ENCODE data around the gene ZC3H4.

ZC3H4 gene

GRCh38 chr19:47020992-47021496 is 92.5 kb downstream of the ZC3H4 start:
- Histone ChIP-seq H4K20me1 (ENCODE audit: insufficient read depth, low read length, poor library complexity, severe bottlenecking) (no peaks in the 10 kb centered on the region), H2AFZ (ENCODE audit: low read length) (no peak overlapping the region), H3K9ac (ENCODE audit: low read depth, low read length, poor library complexity, severe bottlenecking) (no peak overlapping the region), H3F3A (ENCODE audit: low read depth) (no peaks in the 10 kb centered on the region), H3K4me1 (ENCODE audit: insufficient read depth, low read length, poor library complexity, severe bottlenecking) (no peaks in the 10 kb centered on the region), H3K9me2 (replicated peaks; ENCODE audit: low read depth, low read length) (no peaks in the 10 kb centered on the region), H3K4me3 (ENCODE audit: low read length, poor library complexity, severe bottlenecking) (no peak overlapping the region), H3K4me2 (ENCODE audit: low read depth, low read length, poor library complexity, severe bottlenecking) (no peak overlapping the region), H3K36me3 (ENCODE audit: insufficient read depth, low read length) (no peaks in the 10 kb centered on the region), H3K9me3 (ENCODE audit: insufficient read depth, low read depth, low read length) (no peaks in the 10 kb centered on the region), H3K79me2 (ENCODE audit: insufficient read depth, low read length) (no peaks in the 10 kb centered on the region), H3K27me3 (ENCODE audit: insufficient read depth, low read length, poor library complexity, severe bottlenecking) (no peaks in the 10 kb centered on the region)
- no peak for TF ChIP-seq EZH2phosphoT487 (IDR thresholded peaks at IDR 0.05; ENCODE audit: borderline replicate concordance)
- TF ChIP-seq CTCF (conservative IDR thresholded peaks at IDR 0.05; ENCODE audit: low read length), result no peak

GRCh38 chr19:47020132-47020805 is 93.3 kb downstream of the ZC3H4 start:
- no peaks in the 10 kb centered on the region for H3K9me2 ChIP-seq (replicated peaks; ENCODE audit: low read depth, low read length)
- no peak overlapping the region for H2AFZ ChIP-seq (ENCODE audit: low read length)
- TF ChIP-seq CTCF (conservative IDR thresholded peaks at IDR 0.05; ENCODE audit: low read length) (no peak), EZH2phosphoT487 (IDR thresholded peaks at IDR 0.05; ENCODE audit: borderline replicate concordance) (no peak)
- H3K4me3 ChIP-seq (ENCODE audit: low read length, poor library complexity, severe bottlenecking), result no peak overlapping the region
- H3K4me2 ChIP-seq (ENCODE audit: low read depth, low read length, poor library complexity, severe bottlenecking), result no peak overlapping the region
- H3K36me3 ChIP-seq (ENCODE audit: insufficient read depth, low read length), result no peaks in the 10 kb centered on the region
- H4K20me1 ChIP-seq (ENCODE audit: insufficient read depth, low read length, poor library complexity, severe bottlenecking), result no peaks in the 10 kb centered on the region
- H3K9ac ChIP-seq (ENCODE audit: low read depth, low read length, poor library complexity, severe bottlenecking), result no peak overlapping the region
- no peaks in the 10 kb centered on the region for H3K27me3 ChIP-seq (ENCODE audit: insufficient read depth, low read length, poor library complexity, severe bottlenecking)
- no peaks in the 10 kb centered on the region for H3F3A ChIP-seq (ENCODE audit: low read depth)
- H3K79me2 ChIP-seq (ENCODE audit: insufficient read depth, low read length), result no peaks in the 10 kb centered on the region
- no peaks in the 10 kb centered on the region for H3K4me1 ChIP-seq (ENCODE audit: insufficient read depth, low read length, poor library complexity, severe bottlenecking)
- H3K9me3 ChIP-seq (ENCODE audit: insufficient read depth, low read depth, low read length), result no peaks in the 10 kb centered on the region

- Histone ChIP-seq H3K9ac (ENCODE audit: low read depth, low read length, poor library complexity, severe bottlenecking) (no peak within 1 kb of the TSS), H3K9me2 (replicated peaks; ENCODE audit: low read depth, low read length) (no peaks in the 10 kb centered on the region), H3K9me3 (ENCODE audit: insufficient read depth, low read depth, low read length) (no peaks in the 10 kb centered on the region), H4K20me1 (ENCODE audit: insufficient read depth, low read length, poor library complexity, severe bottlenecking) (no peaks in the 10 kb centered on the region), H2AFZ (ENCODE audit: low read length) (no peak within 1 kb of the TSS), H3K4me1 (ENCODE audit: insufficient read depth, low read length, poor library complexity, severe bottlenecking) (no peaks in the 10 kb centered on the region), H3F3A (ENCODE audit: low read depth) (no peaks in the 10 kb centered on the region), H3K4me2 (ENCODE audit: low read depth, low read length, poor library complexity, severe bottlenecking) (no peak within 1 kb of the TSS), H3K4me3 (ENCODE audit: low read length, poor library complexity, severe bottlenecking) (no peak within 1 kb of the TSS), H3K79me2 (ENCODE audit: insufficient read depth, low read length) (no peaks in the 10 kb centered on the region), H3K27me3 (ENCODE audit: insufficient read depth, low read length, poor library complexity, severe bottlenecking) (no peaks in the 10 kb centered on the region), H3K36me3 (ENCODE audit: insufficient read depth, low read length) (no peaks in the 10 kb centered on the region)
- TF ChIP-seq EZH2phosphoT487 (IDR thresholded peaks at IDR 0.05; ENCODE audit: borderline replicate concordance) (no peak), CTCF (conservative IDR thresholded peaks at IDR 0.05; ENCODE audit: low read length) (no peak)
Observed at GRCh38 chr19:47019431-47020041, 94.0 kb downstream of the ZC3H4 start, which contains the start of gene NPAS1. Gene NPAS1, plus strand, starts transcription at chr19:47019837. Its CDS starts 1,211 bp downstream, at chr19:47021048.

Data from Loucy (cell line).